Nephron (organoid): ENCODE results near the gene NUDT4.

Experiments used
- H3K27ac Mint-ChIP-seq, 3 experiments: 2 replicates each; pipeline ENCODE4 v1.8.0; 2020; ENCODE audit warnings: mixed read lengths in 3 of 3, mild to moderate bottlenecking in 2 of 3, moderate library complexity in 1 of 3
- H3K27me3 Mint-ChIP-seq: 2 replicates; pipeline ENCODE4 v1.8.0; 2021; ENCODE audit warnings: low read depth, mild to moderate bottlenecking, moderate library complexity, mixed read lengths
- H3K36me3 Mint-ChIP-seq: 2 replicates; pipeline ENCODE4 v1.8.0; 2020; ENCODE audit warnings: low read depth, mixed read lengths
- H3K4me1 Mint-ChIP-seq: 2 replicates; pipeline ENCODE4 v1.8.0; 2020; ENCODE audit warnings: mixed read lengths
- H3K4me3 Mint-ChIP-seq, 3 experiments: 2 replicates each; pipeline ENCODE4 v1.8.0; 2020; ENCODE audit warnings: mild to moderate bottlenecking in 3 of 3, mixed read lengths in 3 of 3, moderate library complexity in 2 of 3
- H3K9me3 Mint-ChIP-seq: 2 replicates; pipeline ENCODE4 v1.8.0; 2020; ENCODE audit warnings: mixed read lengths
- CTCF ChIP-seq, 3 experiments: fragments of 200-600 bp; sonication (generic); IDR thresholded peaks; one replicate each; pipeline ENCODE4 v1.5.0; 2021; ENCODE audit warnings: antibody characterized with exemption in 3 of 3; ENCODE audit not compliant: unreplicated experiment in 3 of 3

Gene NUDT4

GRCh38 chr12:93419388-93420034 is 41.8 kb downstream of the NUDT4 start:
- Mint-ChIP-seq H3K27me3 (no peaks in the 10 kb centered on the region), H3K27ac (no peak overlapping the region), H3K4me3 (no peak overlapping the region), H3K9me3 (no peaks in the 10 kb centered on the region), H3K36me3 (peaks cover 2% of the 10 kb centered on the region), H3K4me1 (peaks cover 41% of the 10 kb centered on the region)
- peak; percentile 52 to 75 (median 56) for TF ChIP-seq CTCF (IDR thresholded peaks at IDR 0.05; ENCODE audit: unreplicated experiment in 3 of 3)

GRCh38 chr12:93422050-93422449 is 44.3 kb downstream of the NUDT4 start:
- Mint-ChIP-seq H3K4me1 (peaks cover 50% of the 10 kb centered on the region), H3K27me3 (no peaks in the 10 kb centered on the region), H3K4me3 (no peak overlapping the region), H3K9me3 (no peaks in the 10 kb centered on the region), H3K36me3 (no peaks in the 10 kb centered on the region), H3K27ac (no peak overlapping the region)
- TF ChIP-seq CTCF (IDR thresholded peaks at IDR 0.05; ENCODE audit: unreplicated experiment in 3 of 3) = no peak

GRCh38 chr12:93425736-93426411 is 48.1 kb downstream of the NUDT4 start:
- Mint-ChIP-seq H3K36me3 (no peaks in the 10 kb centered on the region), H3K27me3 (no peaks in the 10 kb centered on the region), H3K9me3 (no peaks in the 10 kb centered on the region), H3K4me1 (peaks cover 63% of the 10 kb centered on the region), H3K4me3 (peak overlapping the region in 1 of 3 experiments; percentile 31), H3K27ac (peak overlapping the region; percentile 64 to 91 (median 77))
- TF ChIP-seq CTCF (IDR thresholded peaks at IDR 0.05; ENCODE audit: unreplicated experiment in 3 of 3) = no peak

- no peak for TF ChIP-seq CTCF (IDR thresholded peaks at IDR 0.05; ENCODE audit: unreplicated experiment in 3 of 3)
- peak overlapping the region; percentile 64 to 91 (median 77) for H3K27ac Mint-ChIP-seq
- no peaks in the 10 kb centered on the region for H3K36me3 Mint-ChIP-seq
- no peaks in the 10 kb centered on the region for H3K9me3 Mint-ChIP-seq
- no peaks in the 10 kb centered on the region for H3K27me3 Mint-ChIP-seq
- peaks cover 67% of the 10 kb centered on the region for H3K4me1 Mint-ChIP-seq
- H3K4me3 Mint-ChIP-seq = peak overlapping the region in 1 of 3 experiments; percentile 31
These were observed 48.7 kb downstream of the NUDT4 start for GRCh38 chr12:93426412-93426805.

- H3K4me3 Mint-ChIP-seq = peak overlapping the region in 1 of 3 experiments; percentile 13
- peak overlapping the region; percentile 49 to 80 (median 65) for H3K27ac Mint-ChIP-seq
- peaks cover 64% of the 10 kb centered on the region for H3K4me1 Mint-ChIP-seq
These were observed 50.2 kb downstream of the NUDT4 start for GRCh38 chr12:93427779-93428564.

More at GRCh38 chr12:93427779-93428564, 50.2 kb downstream of the NUDT4 start:
- Mint-ChIP-seq H3K9me3 (no peaks in the 10 kb centered on the region), H3K27me3 (no peaks in the 10 kb centered on the region), H3K36me3 (no peaks in the 10 kb centered on the region)
- TF ChIP-seq CTCF (IDR thresholded peaks at IDR 0.05; ENCODE audit: unreplicated experiment in 3 of 3) = no peak
